Activated CD4-positive, alpha-beta T cell treated with anti-CD3 and anti-CD28 coated beads for 36 hours (primary cell): ENCODE results near the gene ERG. TPM values are rescaled to one million over a fixed set of nuclear protein-coding genes. Genes with fewer than 3 reads are reported as not detected.

Experiments used
- ATAC-seq: fragments of 200-7000 bp; cut with Tn5 transposase; one replicate; pipeline ENCODE4 v1.10.0; 2021; ENCODE audit warnings: mild to moderate bottlenecking, moderate library complexity
- CTCF ChIA-PET: fragments of 350-600 bp; sonication (Branson Sonifier 250); formaldehyde crosslinking; loops from one replicate; lab custom pipeline; 2021; ENCODE audit warnings: antibody characterized with exemption; lab: Charles Lee
- POLR2A ChIA-PET: fragments of 350-600 bp; sonication (Branson Sonifier 250); formaldehyde crosslinking; loops from one replicate; lab custom pipeline; 2021; ENCODE audit warnings: antibody characterized with exemption, inconsistent platforms; lab: Charles Lee
- DNase-seq: peaks from one replicate; pipeline ENCODE4 v3.0.0-alpha.2; 2020
- H3K27ac Mint-ChIP-seq: one replicate; pipeline ENCODE4 v1.8.0; 2021; ENCODE audit warnings: mixed read lengths
- H3K27me3 Mint-ChIP-seq: one replicate; pipeline ENCODE4 v1.8.0; 2021; ENCODE audit warnings: mixed read lengths
- H3K36me3 Mint-ChIP-seq: one replicate; pipeline ENCODE4 v1.8.0; 2021; ENCODE audit warnings: low read depth, mixed read lengths
- H3K4me1 Mint-ChIP-seq: one replicate; pipeline ENCODE4 v1.8.0; 2021; ENCODE audit warnings: mixed read lengths
- H3K4me3 Mint-ChIP-seq: one replicate; pipeline ENCODE4 v1.8.0; 2021; ENCODE audit warnings: mild to moderate bottlenecking, moderate library complexity, mixed read lengths
- H3K9me3 Mint-ChIP-seq: one replicate; pipeline ENCODE4 v1.8.0; 2021; ENCODE audit warnings: low read depth, mixed read lengths
- intact Hi-C, 2 experiments: fragments of 100-400 bp; cut with DNase I in 1 of 2; cut with micrococcal nuclease in 1 of 2; formaldehyde crosslinking; loops; one replicate each; pipeline versions ENCODE4 v1.14.2 to v1.15.1; 2022 to 2024; cut with DNase I, micrococcal nuclease
- total RNA-seq, 2 experiments: library from RNA; stranded (reverse); gene quantifications; one replicate each; pipeline ENCODE4 v1.2.3, GENCODE V29; 2021

ERG gene
- total RNA-seq, 2 experiments from 2014 or later: 0.07 TPM; not detected in 1

DNA sequence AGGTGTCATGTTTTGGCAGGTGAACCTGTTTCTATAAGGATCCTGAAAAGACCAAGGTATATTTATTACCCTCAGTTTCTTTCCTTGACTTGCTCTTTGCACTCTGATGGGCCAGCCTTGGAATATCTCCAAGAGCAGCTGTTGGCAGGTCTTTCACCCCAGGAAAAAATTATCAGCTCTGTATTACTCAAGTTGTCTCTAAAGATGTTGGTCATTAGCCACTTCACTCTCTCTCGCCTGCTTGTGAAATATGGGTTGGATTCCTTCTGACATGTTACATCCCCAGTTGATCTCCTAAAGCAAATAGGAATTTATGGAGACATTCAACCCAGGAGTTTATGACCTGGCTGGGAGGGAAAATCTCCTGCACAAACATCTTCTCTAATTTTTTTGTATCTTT is 155.5 kb downstream of the ERG start:
- H3K9me3 Mint-ChIP-seq: no peaks in the 10 kb centered on the region
- intact Hi-C loops: no loop called here
- H3K4me3 Mint-ChIP-seq: no peak overlapping the region
- POLR2A ChIA-PET: no interaction called here
- CTCF ChIA-PET: interaction anchor here (0.8 to 1.5 kb wide), 3 partner anchors 10 to 124 kb away, joined by 3 to 13 read pairs (median 3); no protein-coding TSS in a partner anchor
- DNase-seq (no peak), ATAC-seq (no peak)
- H3K27me3 Mint-ChIP-seq: peaks cover 3% of the 10 kb centered on the region
- H3K27ac Mint-ChIP-seq: no peak overlapping the region
- no peaks in the 10 kb centered on the region for H3K36me3 Mint-ChIP-seq
- H3K4me1 Mint-ChIP-seq: peaks cover under 1% of the 10 kb centered on the region

DNA sequence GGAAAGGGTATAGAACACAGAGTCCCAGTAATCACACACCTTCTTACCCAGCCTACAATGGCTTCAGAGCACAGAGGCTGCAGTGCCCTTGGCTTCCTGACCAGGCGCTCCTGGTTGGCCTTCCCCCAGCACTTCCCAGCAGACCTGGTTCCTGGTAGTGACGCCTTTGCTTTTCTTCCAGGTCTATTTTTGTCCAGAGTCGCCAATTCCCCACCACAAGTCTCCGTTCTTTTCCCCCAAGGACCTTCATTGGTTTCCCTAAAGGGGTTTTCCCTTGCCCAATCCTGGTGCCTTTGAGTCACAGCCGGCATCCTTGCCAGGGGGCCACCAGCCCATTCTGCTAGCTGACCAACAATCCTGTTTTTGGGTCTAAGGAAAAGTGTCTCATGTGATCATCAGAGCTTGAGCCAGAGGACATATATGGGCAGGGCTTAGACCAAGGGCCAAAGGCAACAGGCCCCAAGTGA is 156.7 kb downstream of the ERG start:
- ATAC-seq: no peak
- H3K4me1 Mint-ChIP-seq: no peaks in the 10 kb centered on the region
- no peak overlapping the region for H3K4me3 Mint-ChIP-seq
- no peaks in the 10 kb centered on the region for H3K27me3 Mint-ChIP-seq
- H3K27ac Mint-ChIP-seq: no peak overlapping the region
- H3K36me3 Mint-ChIP-seq: no peaks in the 10 kb centered on the region
- CTCF ChIA-PET: interaction anchor here (0.7 kb wide), 1 partner anchor 124 kb away, joined by 3 read pairs; no protein-coding TSS in a partner anchor
- no peaks in the 10 kb centered on the region for H3K9me3 Mint-ChIP-seq
- POLR2A ChIA-PET: no interaction called here
- intact Hi-C loops: no loop called here
- DNase-seq: no peak

DNA sequence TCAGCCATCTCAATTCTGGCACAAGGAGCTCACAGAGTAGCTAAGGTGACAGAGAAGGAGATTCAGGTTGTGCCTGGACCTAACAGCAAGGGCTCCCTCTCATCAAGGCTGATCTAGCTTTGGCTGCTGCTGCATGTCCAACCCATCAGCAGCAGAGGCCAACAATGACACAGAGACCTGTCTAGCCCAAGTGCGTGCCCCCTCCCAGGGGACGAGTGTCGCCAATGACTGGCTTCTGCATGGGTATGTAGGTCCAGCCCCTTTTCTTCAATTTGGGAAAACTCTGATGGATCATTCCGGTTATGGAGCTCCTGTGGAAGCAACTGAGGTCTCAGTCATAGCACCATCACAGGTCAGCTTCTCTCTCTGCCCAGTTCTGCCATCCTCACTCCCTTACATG is 158.1 kb downstream of the ERG start:
- no peak overlapping the region for H3K27ac Mint-ChIP-seq
- ChIA-PET POLR2A (no interaction called here), CTCF (interaction anchor here (0.5 to 1.4 kb wide), 4 partner anchors 8 to 873 kb away, joined by 3 to 7 read pairs (median 4); no protein-coding TSS in a partner anchor)
- intact Hi-C loops: no loop called here
- no peaks in the 10 kb centered on the region for H3K9me3 Mint-ChIP-seq
- ATAC-seq (no peak), DNase-seq (no peak)
- H3K4me1 Mint-ChIP-seq: no peaks in the 10 kb centered on the region
- H3K27me3 Mint-ChIP-seq: no peaks in the 10 kb centered on the region
- H3K4me3 Mint-ChIP-seq: no peak overlapping the region
- H3K36me3 Mint-ChIP-seq: no peaks in the 10 kb centered on the region

DNA sequence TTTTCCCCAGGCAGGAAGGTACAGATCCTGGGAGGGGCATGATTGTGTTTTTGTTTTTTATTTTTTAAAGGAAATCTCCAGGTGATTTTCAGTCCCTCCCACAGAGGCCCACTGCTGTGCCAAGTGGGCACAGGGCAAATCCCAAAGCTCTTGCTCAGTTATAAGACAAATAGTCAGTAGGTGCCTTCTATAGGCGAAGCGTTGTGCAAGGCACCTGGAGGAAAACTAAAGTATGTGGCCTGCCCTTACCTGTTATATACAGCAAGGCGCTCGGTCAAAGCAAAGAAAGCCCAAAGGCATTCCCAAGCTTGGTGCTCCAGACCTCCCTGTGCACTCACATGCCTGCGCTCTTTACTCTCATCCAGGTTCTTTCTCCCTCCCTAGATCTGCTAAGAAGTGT is 160.5 kb downstream of the ERG start:
- no peaks in the 10 kb centered on the region for H3K27me3 Mint-ChIP-seq
- H3K4me3 Mint-ChIP-seq: no peak overlapping the region
- DNase-seq (no peak), ATAC-seq (no peak)
- no peaks in the 10 kb centered on the region for H3K4me1 Mint-ChIP-seq
- H3K27ac Mint-ChIP-seq: no peak overlapping the region
- no peaks in the 10 kb centered on the region for H3K36me3 Mint-ChIP-seq
- ChIA-PET CTCF (interaction anchor here (1.5 to 1.6 kb wide), 3 partner anchors 14 to 121 kb away, joined by 4 to 7 read pairs (median 5); no protein-coding TSS in a partner anchor), POLR2A (no interaction called here)
- H3K9me3 Mint-ChIP-seq: no peaks in the 10 kb centered on the region
- intact Hi-C loops: no loop called here

DNA sequence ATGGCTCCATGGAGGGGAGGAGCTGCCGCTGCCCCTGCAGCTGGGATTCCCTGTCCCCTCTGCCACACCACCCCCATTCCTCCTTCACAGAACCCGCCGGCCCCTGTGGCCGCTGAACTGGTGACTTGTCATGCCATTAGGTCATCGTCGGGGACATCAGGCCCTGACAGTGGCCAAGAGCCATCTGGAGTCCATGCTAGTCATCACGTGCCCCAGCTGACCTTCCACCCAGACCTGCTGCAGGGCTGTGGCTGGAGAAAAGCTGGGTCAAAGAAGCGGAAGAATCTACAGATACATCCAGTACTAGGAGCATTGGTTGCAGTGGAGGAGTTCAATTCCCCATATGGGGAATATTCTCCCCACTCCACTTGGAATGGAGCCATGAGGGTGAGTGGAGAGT is 163.4 kb downstream of the ERG start:
- Mint-ChIP-seq H3K27ac (no peak overlapping the region), H3K4me3 (no peak overlapping the region), H3K36me3 (no peaks in the 10 kb centered on the region), H3K9me3 (no peaks in the 10 kb centered on the region), H3K27me3 (peaks cover 2% of the 10 kb centered on the region), H3K4me1 (no peaks in the 10 kb centered on the region)
- CTCF ChIA-PET: interaction anchor here (1.0 kb wide), 1 partner anchor 17 kb away, joined by 4 read pairs; no protein-coding TSS in a partner anchor
- DNase-seq (no peak), ATAC-seq (no peak)
- intact Hi-C loops: loop anchor here in 1 of 2 experiments (5.0 kb wide), 1 partner anchor 118 kb away; no protein-coding TSS in a partner anchor
- POLR2A ChIA-PET: no interaction called here

DNA sequence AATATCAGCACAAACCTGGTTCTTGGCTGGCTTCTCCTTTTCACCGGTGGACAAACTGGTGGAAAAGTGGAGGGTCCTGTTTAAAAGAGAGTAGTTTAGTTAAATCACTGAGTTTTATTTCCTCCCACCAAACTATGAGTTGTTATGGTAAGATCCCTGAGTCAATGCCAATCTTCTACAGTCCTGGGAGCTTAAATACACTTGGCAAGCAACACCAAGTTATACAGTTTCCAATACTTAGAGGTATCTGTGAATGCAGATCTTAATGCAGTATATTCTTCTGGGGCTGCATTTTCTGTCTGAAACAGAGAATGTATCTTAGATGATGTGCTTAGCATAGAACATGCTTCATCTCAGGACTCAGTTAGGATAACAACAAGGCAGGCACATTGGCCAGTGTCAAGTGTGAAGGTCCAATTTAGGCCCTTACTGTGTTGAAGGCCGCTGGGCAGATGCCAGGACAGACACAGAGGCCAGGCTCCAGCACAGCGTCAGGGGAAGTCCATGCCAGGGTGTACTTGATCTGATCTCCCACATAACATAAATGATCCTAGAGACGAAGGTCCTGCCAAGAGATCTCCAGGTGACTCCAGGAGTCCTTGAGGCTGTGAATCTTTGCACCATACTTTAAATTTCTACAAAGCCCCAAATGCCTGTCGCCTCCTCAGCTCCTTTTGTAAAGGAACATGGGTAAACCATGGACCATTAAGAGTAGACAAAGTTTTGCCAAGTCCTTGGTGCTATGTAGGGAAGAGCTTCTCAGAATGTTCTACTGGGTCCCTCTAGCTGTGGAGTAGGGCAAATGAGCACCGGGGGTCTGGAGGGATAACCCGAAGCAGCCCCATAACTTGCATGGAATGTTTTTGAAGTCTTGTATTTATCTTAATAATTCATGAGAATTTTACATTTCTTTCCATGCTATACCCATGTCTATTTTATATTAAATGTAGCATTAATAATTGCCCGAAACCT is 164.7 kb downstream of the ERG start:
- H3K4me3 Mint-ChIP-seq: no peak overlapping the region
- H3K4me1 Mint-ChIP-seq: no peaks in the 10 kb centered on the region
- ChIA-PET POLR2A (no interaction called here), CTCF (no interaction called here)
- intact Hi-C loops: loop anchor here in 1 of 2 experiments (5.0 kb wide), 1 partner anchor 116 kb away; no protein-coding TSS in a partner anchor
- H3K27ac Mint-ChIP-seq: no peak overlapping the region
- DNase-seq (no peak), ATAC-seq (no peak)
- H3K36me3 Mint-ChIP-seq: no peaks in the 10 kb centered on the region
- peaks cover 2% of the 10 kb centered on the region for H3K27me3 Mint-ChIP-seq
- H3K9me3 Mint-ChIP-seq: no peaks in the 10 kb centered on the region

DNA sequence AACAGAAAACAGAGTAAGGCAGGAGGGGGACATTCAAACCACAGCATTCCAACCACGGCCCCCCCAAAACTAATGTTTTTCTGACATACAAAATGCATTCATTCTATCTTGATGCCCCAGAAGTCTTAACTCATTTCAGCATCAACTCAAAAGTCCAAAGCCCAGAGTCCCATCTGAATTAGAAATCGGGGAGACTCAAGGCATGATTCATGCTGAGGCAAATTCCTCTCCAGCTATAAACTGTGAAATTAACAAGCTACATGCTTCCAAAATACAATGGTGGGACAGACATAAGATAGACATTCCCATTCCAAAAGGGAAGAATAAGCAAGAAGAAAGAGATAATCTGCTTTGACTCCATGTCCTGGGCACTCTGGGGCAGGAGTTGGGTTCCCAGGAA is 167.6 kb downstream of the ERG start:
- intact Hi-C loops: loop anchor here in 1 of 2 experiments (5.0 kb wide), 1 partner anchor 113 kb away; no protein-coding TSS in a partner anchor

More for the DNA sequence above, 167.6 kb downstream of the ERG start:
- peaks cover 4% of the 10 kb centered on the region for H3K4me1 Mint-ChIP-seq
- H3K36me3 Mint-ChIP-seq: no peaks in the 10 kb centered on the region
- ChIA-PET CTCF (interaction anchor here (1.1 kb wide), 2 partner anchors 22 to 204 kb away, joined by 3 read pairs; no protein-coding TSS in a partner anchor), POLR2A (no interaction called here)
- H3K27me3 Mint-ChIP-seq: peaks cover 2% of the 10 kb centered on the region
- no peaks in the 10 kb centered on the region for H3K9me3 Mint-ChIP-seq
- H3K4me3 Mint-ChIP-seq: no peak overlapping the region
- ATAC-seq (no peak), DNase-seq (no peak)
- no peak overlapping the region for H3K27ac Mint-ChIP-seq

Other genes starting within 250 kb of the ERG start
- gene KCNJ15, start 241.5 kb downstream of the ERG start, total RNA-seq: under 1 TPM; 0.12 to 0.14 TPM